Measurements from ENCODE around the gene PCSK5. TPM values are rescaled to one million over a fixed set of nuclear protein-coding genes. Genes with fewer than 3 reads are reported as not detected.
A peak's percentile ranks its signal among the peaks of the same experiment; 100 is the strongest.

PCSK5 gene
- total and polyA plus RNA-seq, 2 of the 8 experiments (the other 6 are each of a cell fraction or from before 2014, with no cell fraction given) = 5.5 to 10.7 TPM

GRCh38 chr9:76136986-76137385, 246.5 kb downstream of the PCSK5 start:
- DNase-seq (ENCODE audit: low read depth in 1 of 2, low spot score in 2 of 2) (no peak), FAIRE-seq (no peak)
- Histone ChIP-seq H4K20me1 (replicated peaks in 1 of 2; ENCODE audit: control insufficient read depth in 1 of 2, insufficient read depth in 2 of 2, low read length in 2 of 2) (no peaks in the 10 kb centered on the region), H3K79me1 (ENCODE audit: low read depth, low read length) (no peaks in the 10 kb centered on the region), H4K91ac (replicated peaks; ENCODE audit: insufficient read length, low read length) (no peak overlapping the region), H3K18ac (ENCODE audit: extremely low read depth, low read length) (no peak overlapping the region; the same call in 1 of the 2 replicates), H3K23me2 (ENCODE audit: low read depth, low read length) (no peaks in the 10 kb centered on the region), H3K9ac (replicated peaks in 1 of 4; ENCODE audit: extremely low read depth in 1 of 4, low read depth in 3 of 4, low read length in 3 of 4) (no peak overlapping the region), H2BK15ac (ENCODE audit: low read length) (no peak overlapping the region), H3K23ac (ENCODE audit: insufficient read length) (no peak overlapping the region), H3K4me1 (replicated peaks in 1 of 4; ENCODE audit: control insufficient read depth in 3 of 4, insufficient read depth in 4 of 4, low read length in 3 of 4) (peaks cover 0 to 5% (median 3%) of the 10 kb centered on the region in 4 experiments; a peak in 4 of 7 replicates), H3K79me2 (ENCODE audit: control insufficient read depth in 1 of 2, insufficient read depth in 2 of 2, low read length in 2 of 2) (no peaks in the 10 kb centered on the region), H2BK120ac (replicated peaks; ENCODE audit: low read depth, low read length) (no peak overlapping the region), H3K36me3 (ENCODE audit: control insufficient read depth in 2 of 4, insufficient read depth in 4 of 4, low read length in 3 of 4) (no peaks in the 10 kb centered on the region; a peak in 1 of 8 replicates), H3K56ac (replicated peaks; ENCODE audit: insufficient read length, low read depth, low read length) (no peak overlapping the region), H4K5ac (ENCODE audit: insufficient read length, low read depth, low read length) (no peak overlapping the region), H2AK5ac (ENCODE audit: low read depth, low read length) (peak overlapping the region; percentile 84; the same call in 1 of the 2 replicates), H2BK5ac (ENCODE audit: low read depth, low read length) (no peak overlapping the region), H3K9me3 (ENCODE audit: insufficient read depth in 2 of 2, low read depth in 1 of 2, low read length in 1 of 2) (no peaks in the 10 kb centered on the region), H2AFZ (ENCODE audit: low read length) (no peak overlapping the region), H3K4me3 (ENCODE audit: extremely low read depth in 1 of 4, insufficient read depth in 2 of 4, low read depth in 3 of 4, low read length in 4 of 4) (no peak overlapping the region), H2BK12ac (ENCODE audit: low read depth, low read length) (no peak overlapping the region), H4K8ac (ENCODE audit: extremely low read depth, insufficient read depth, low read length) (no peak overlapping the region), H3K14ac (ENCODE audit: insufficient read length) (no peak overlapping the region), H3K27ac (ENCODE audit: low read depth, low read length) (0 out of 2 replicates have a peak overlapping the region, but pooled peaks have one; percentile 7), H3K27me3 (replicated peaks in 1 of 4; ENCODE audit: control insufficient read depth in 3 of 4, extremely low read depth in 1 of 4, insufficient read depth in 3 of 4, low read length in 3 of 4) (no peaks in the 10 kb centered on the region), H2BK20ac (ENCODE audit: low read length) (no peak overlapping the region), H3K4me2 (ENCODE audit: insufficient read depth in 1 of 2, low read depth in 2 of 2, low read length in 2 of 2) (peak overlapping the region in 1 of 2 experiments; percentile 43; a peak in 2 of 4 replicates), H3K4ac (replicated peaks; ENCODE audit: insufficient read length, low read depth, low read length) (no peak overlapping the region)
- no peak for TF ChIP-seq ASH2L (IDR thresholded peaks at IDR 0.05; ENCODE audit: low read length)
- no peak for TF ChIP-seq POU5F1 (IDR thresholded peaks at IDR 0.05; ENCODE audit: low read depth, low read length)
- TF ChIP-seq GABPA (IDR thresholded peaks at IDR 0.05; ENCODE audit: borderline replicate concordance, insufficient read depth, low read length) = no peak
- peak; percentile 80; the same call in 1 of the 2 replicates for TF ChIP-seq JUND (IDR thresholded peaks at IDR 0.05; ENCODE audit: low read length)
- no peak for TF ChIP-seq SP1 (IDR thresholded peaks at IDR 0.05; ENCODE audit: low read depth, low read length)
- no peak for TF ChIP-seq ATF2 (IDR thresholded peaks at IDR 0.05; ENCODE audit: low read length)
- 68% methylated on average over 1 of the region's 1 CpG; no CpG with 5 or more reads in 1 of the 2 experiments for WGBS, 2 experiments (ENCODE audit: extremely low coverage in 1 of 2, insufficient coverage in 1 of 2, insufficient read length in 1 of 2, insufficient replicate concordance in 2 of 2, low coverage in 1 of 2, low lambda C conversion rate in 2 of 2, missing lambda C conversion rate in 1 of 2)
- ChIA-PET POLR2A (ENCODE audit: partially characterized antibody) (no interaction called here), CTCF (ENCODE audit: partially characterized antibody) (no interaction called here)
